ENCODE measurements around the gene AGK.

- no peak for TF ChIP-seq EZH2 (IDR thresholded peaks at IDR 0.05; ENCODE audit: insufficient read depth, poor library complexity, severe bottlenecking)
- TF ChIP-seq EZH2phosphoT487 (IDR thresholded peaks at IDR 0.05; ENCODE audit: insufficient read depth, low read depth): no peak
Measured at GRCh38 chr7:141600168-141601006, 49.2 kb downstream of the AGK start.
